Endothelial cell of hepatic sinusoid (primary cell): Measurements from ENCODE around the gene NSUN3.
"Not testable (repeated sequence)": the region's sequence is repeated elsewhere in the genome, so short reads cannot be mapped to it uniquely, and the experiment has no call there.

Experiments
- in situ Hi-C: cut with HindIII; loops from 2 replicates; pipeline ENCODE4 v1.10.0; 2017; ENCODE audit warnings: low sequenced_read_pairs

Gene NSUN3

DNA sequence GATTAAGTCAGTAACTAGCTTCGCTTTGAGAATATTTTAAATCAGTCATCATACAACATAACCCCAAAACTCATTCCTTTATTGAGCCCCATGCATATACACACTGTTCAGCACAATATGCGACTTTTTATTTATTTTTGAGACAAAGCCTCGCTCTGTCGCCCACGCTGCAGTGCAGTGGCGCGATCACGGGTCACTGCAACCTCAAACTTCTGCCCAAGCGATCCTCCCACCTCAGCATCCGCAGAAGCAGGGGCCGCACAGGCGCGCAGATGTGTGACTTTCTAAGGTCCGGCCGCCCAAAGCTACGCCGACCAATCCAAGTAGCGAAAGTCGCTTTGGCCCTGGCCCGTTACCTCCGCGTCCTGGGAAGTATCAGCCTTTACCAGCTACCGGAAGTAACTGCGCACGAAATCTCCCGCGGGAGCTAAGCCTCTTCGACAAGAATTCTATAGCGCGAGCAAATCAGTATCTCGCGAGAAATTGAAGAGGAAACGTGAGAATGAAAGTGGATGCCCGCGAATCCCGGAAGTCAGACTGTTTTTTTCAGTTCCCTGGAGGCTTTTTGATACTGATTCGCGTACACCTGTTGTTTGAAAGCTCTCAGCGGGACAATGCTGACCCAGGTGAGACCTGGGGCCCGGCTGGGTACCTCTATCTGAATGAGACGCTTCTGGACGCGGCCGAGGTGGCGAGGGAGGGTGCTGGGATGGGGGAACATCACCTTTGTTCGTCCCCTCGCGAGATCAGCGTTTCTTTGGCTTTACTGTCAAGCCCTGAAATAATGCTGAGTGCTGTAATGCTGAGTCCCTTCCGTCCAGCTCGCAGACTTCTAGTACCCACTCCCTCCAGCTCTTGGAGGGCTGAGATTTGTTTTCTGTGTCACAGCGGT lies at the start of gene NSUN3, which contains the start of gene DHFR2:
Gene NSUN3 (plus strand): TSS at position 549 of the 892 bp plus-strand sequence. CDS start 66 bp downstream, at position 615.
Gene DHFR2 (minus strand): TSS at position 404 of the 892 bp plus-strand sequence. CDS start 1,405 bp downstream, outside the sequence.
- in situ Hi-C loops, result no loop called here

DNA sequence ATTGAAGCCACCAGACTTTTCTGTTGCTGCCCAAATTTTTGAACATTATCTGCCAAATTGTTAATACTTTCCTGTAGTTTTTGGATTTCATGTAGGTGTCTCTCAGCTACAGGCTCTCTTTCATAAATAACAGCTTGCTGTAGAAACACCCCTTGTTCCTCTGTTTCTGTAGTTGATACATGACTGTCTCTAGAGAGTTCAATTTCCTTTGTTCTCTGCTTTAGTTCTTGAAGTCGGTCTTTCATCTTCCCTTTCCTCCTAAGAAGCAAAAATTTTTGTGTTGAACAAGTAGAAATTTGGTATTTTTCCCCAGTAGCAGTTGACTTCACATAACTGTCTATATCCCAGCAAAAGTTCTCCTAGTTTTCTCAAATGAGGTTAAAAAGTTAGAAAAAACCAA lies 47.8 kb upstream of the NSUN3 start:
- in situ Hi-C loops, result no loop called here

DNA sequence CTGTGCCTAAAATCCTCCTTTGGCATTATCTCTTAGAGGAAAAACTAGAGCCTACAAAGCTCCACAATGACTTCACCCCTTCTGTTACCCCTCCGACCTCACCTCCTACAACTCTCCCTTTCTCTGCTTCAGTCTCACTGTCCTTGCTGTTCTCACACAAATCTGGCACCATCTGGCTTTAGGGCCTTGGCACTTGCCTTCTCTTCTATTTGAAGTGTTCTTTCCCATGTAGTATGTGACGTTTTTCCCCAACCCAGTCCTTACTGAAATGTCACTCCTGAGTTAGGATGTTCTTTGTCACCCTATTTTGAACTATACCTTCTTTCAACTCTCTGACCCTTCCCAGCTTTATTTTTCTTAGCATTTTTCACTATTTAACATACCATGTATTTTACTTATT lies 43.2 kb upstream of the NSUN3 start:
- in situ Hi-C loops, result no loop called here

DNA sequence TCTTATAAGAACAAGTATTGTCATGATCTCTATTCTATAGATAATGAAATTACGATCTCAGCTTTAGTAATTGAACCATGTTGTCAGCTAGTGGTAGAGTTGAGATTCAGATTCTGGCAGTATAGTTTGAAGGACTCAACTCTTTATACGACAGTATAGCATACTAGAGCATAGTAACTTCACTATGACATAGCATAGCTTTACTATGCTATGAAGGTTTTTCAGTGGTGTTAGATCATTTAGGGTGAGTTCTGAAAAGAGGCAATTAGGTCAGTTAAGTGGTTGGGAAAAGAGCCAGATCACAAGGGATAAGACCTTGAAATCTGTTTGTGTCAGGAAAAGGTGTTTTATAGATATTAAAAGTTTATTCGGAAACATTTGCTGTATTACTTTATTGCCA lies 42.6 kb upstream of the NSUN3 start:
- in situ Hi-C loops, result no loop called here

DNA sequence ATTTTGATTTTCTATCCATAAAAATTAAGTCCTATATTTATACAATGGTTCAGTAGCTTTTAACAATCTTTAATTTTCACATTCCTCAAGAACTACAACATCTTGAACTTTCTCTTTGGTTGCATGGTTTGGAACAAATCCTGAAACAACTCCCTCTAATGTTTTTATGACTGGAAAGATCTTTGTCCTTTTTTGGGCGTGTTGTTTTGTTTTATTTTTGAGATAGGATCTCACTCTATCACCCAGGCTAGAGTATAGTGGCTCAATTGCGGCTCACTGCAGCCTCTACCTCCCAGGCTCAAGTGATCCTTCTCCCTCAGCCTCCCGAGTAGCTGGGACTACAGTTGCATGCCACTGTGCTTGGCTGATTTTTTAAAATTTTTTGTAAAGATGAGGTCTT lies 38.5 kb upstream of the NSUN3 start:
- in situ Hi-C loops, result no loop called here

DNA sequence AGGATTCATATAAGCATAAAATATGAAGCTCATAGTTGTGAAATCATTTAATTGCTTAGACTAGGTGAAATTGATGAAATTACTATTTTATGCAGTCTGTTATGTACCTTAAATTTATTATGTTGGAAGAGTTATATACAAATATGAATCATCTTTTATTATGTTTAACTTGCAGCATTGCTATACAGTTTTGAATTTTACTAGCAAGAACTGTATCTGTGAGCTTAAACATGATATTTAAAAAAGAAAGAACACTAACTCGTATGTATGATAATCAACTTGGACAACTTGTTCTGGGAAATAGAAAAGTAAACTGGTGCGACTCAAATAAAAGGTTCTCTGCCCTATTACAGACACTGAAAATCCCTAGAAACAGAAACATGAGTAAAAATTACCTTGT lies 36.2 kb upstream of the NSUN3 start:
- in situ Hi-C loops, result no loop called here

DNA sequence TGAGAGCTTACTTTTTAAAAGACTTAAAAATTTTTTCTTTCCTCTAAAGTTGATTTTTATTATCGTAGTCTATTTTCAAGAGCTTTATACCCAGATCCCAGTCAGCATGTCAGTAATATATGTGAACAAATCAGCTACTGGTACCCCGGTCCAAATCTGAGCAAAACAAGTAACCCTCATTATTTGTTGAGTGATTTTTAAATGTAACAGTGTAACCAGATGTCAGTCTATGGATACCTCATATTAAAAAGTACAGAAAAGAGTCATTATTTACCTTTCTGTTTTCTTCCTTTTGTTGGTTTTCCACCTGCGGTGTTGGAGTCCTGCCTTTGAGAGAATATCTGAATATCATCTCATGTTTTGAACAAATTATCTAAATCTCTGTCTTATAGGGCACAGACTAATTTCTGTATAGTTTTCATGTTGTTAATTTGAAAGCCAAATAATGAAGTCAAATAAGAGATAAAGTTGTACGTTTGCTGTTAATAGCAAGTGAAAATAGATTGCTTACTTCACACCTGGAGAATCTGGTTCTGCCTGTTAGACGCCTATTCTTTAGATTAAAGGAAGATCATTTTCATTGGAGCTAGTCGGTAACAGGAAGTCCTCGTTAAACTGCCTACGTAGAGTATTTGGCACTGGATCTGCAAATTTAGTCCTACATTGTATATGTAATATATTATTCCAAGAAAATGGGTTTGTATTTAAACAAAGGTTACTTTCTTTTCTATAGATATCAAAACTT lies 34.6 kb upstream of the NSUN3 start, which contains the start of gene STX19:
Gene STX19 (minus strand): TSS at position 505 of the 745 bp plus-strand sequence. CDS start 13,328 bp downstream, outside the sequence.
- in situ Hi-C loops, result no loop called here

DNA sequence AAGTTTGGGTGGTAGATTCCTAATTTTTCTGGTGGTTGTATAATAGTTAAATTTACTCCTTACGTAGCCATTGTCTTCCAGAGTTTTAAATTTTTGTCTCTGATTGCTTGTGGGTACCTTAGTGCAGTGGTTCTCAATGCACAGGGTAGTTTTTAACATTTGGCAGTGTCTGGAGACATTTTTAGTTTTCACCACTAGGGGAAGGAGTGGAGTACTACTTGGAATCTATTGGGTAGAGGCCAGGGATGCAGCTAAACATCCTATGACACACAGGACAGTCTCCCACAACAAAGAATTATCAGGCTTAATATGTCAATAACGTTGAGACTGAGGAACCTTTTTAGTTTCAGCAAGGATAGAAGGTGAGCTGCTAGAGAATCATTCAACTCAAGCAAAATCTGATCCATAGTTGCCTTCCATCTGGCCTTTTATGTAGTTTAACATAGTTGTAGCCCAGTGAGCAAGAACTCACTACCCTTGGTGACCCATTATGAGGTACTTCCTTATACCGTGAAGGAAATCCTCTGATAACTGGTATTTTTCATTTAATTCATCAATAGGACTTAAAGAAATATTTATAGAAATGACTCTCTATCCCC lies 25.9 kb upstream of the NSUN3 start:
- in situ Hi-C loops, result no loop called here

DNA sequence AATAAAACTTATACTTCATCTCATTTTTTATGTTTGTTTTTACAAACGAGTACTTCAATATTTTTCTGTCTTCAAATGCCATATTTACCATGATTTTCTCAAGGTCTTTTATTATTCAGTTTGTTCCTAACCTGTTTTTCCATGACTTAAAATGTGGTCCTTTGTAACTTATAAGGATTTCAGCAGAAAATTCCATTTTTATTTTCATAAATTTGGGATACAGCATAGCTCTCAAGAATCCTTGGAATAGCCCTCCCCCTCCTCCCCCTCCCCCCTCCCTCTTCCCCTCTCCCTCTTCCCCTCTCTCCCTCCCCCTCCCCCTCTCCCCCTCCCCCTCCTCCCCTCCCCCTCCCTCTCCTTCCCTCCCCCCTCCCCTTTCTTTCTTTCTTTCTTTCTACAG lies 19.6 kb upstream of the NSUN3 start:
- in situ Hi-C loops, result no loop called here

DNA sequence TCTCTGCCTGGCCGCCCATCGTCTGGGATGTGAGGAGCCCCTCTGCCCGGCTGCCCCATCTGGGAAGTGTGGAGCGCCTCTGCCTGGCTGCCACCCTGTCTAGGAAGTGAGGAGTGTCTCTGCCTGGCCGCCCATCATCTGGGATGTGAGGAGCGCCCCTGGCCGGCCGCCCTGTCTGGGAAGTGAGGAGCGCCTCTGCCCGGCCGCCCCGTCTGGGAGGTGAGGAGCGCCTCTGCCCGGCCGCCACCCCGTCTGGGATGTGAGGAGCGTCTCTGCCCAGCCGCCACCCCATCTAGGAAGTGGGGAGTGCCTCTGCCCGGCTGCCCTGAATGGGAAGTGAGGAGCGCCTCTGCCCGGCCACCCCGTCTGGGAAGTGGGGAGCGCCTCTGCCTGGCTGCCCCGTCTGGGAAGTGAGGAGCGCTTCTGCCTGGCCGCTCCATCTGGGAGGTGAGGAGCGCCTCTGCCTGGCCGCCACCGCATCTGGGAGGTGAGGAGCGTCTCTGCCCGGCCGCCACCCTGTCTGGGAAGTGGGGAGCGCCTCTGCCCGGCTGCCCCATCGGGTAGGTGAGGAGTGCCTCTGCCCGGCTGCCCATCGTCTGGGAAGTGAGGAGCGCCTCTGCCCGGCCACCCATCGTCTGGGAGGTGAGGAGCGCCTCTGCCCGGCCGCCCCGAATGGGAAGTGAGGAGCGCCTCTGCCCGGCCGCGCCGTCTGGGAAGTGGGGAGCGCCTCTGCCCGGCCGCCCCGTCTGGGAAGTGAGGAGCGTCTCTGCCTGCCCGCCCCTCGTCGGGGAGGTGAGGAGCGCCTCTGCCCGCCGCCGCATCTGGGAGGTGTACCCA lies 18.5 kb upstream of the NSUN3 start:
- in situ Hi-C loops, result not testable (repeated sequence)

DNA sequence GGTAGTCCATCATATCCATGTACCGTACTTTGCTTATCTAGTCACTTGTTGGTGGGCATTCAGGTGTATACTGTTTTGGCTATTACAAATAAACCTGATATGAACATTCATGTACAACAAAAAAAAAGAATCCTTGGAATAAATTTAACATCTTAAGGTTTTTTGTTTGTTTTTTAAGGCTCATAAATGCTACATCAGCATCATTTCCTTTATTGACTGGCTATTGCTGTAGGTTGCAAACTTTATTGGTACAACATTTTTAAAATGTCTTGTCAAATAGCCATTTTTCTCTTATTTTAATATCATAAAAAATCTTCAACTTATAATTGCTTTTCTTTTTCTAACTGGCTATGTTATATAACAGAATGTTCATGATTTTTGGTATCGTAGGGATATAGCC lies 16.3 kb upstream of the NSUN3 start:
- in situ Hi-C loops, result no loop called here

DNA sequence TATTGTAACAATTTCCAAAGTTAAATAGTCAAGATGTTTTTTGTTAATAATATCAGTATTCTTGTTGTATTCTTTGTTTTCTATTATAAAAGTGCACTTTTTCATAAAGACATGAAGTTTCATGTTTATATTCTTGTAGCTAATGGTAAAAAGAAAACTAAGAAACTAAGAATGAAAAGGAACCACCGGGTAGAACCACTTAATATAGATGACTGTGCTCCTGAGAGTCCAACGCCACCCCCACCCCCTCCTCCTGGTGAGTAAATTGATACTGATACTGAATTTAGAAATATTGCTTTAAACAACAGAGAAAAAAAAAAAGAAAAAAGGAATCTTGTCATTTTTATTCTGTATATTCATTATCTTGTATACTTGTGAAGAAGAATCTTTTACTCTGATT lies 13.6 kb upstream of the NSUN3 start:
- in situ Hi-C loops, result no loop called here

DNA sequence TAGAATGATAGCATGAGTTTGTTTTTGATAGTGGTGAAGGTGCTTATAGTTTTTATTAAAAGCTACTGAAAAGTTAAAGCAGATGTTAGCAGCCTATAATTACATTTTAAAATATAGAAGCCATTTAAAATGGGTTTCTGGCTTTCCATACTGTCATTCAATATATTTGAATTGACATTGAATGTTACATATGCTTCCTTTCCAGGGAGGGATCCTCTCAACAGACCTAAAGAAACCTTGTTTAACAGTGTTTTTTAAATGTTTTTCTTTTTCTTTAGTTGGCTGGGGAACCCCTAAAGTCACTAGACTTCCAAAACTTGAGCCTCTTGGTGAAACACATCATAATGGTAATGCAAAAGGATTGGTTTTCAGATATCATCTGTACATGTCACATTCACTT lies 12.3 kb upstream of the NSUN3 start:
- in situ Hi-C loops, result no loop called here

DNA sequence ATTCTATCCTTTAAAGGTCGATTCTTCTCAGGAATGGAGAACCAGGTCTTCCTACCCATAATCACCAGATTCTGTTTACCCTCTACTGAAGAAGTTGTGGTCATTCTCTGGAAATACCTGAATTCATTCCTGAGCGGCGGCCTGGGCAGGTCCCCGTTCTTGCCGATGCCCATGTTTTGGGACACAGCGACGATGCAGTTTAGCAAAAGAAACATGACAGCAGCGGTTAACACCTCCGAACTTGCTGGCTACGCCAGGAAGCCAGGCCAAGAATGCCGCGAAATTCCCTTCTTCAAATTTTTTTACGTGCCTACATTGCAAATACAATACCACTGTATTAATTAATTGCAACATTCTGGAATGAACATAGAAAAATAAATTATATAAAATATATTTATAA lies 1.6 kb upstream of the NSUN3 start:
- in situ Hi-C loops, result no loop called here

DNA sequence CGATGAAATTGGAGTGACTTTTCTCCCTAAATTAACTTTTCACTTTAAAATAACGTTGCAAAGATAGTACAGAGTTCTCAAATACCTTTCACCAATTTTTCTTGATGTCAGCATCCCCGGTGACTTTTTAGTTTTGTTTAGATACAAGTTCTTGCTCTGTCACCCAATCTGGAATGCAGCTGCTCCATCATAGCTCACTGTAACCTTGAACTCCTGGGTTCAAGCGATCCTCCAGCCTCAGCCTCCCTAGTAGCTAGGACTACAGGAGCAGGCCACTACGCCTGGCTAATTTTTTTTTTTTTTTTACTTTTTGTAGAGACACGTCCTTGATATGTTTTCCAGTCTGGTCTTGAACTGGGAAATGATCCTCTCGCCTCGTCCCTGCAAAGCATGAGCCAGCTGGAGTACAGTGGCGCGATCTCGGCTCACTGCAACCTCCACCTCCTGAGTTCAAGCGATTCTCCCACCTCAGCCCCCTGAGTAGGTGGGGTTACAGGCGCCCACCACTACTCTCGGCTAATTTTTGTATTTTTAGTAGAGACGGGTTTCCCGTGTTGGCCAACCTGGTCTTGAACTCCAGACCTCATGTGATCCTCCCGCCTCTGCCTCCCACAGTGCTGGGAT lies 747 bp downstream of the NSUN3 start:
- in situ Hi-C loops, result no loop called here

DNA sequence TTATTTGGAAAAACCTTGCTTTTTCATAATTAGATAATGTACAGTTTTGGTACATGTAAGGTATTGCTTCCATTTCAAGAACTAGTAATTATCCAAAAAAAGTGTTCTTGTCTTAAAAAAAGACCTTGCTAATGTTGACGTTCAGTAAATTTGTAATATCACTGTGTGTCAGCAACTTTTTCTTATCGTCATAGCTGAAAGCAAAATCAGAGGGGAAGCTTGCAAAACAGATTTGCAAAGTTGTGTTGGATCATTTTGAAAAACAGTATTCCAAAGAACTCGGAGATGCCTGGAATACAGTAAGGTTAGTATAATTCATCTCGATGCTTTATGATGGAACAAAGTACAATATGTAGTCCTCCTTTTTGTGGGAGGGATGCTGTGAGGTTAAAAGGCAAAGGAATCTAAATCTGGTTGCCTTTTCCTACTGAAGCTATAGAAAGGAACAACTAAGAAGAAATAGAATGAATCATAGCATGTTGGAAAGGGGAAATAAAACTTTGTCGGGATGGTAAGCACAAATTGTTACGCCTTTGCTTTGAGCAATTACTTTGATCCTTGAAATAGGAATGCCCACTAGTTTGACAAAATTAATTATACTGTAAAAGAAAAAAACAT lies 1.5 kb downstream of the NSUN3 start:
- in situ Hi-C loops, result no loop called here

DNA sequence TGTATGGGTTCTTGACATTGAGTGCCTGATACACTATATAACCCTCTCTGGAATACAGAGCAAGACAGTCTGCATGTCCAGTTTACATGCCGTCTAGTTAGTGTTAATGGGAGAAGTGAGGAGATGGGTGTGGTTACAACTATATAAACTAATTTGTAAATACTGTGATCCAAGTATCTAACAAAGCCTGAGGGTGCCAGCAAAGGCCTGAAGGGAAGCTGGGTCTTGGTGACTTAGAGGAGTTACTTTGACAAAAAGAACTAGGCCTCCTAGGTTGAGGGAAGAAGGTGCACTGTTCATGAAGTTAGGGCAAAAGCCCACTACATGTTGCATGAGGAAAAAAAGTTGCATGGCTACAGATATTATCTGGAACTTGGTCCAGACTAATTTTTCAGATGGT lies 2.3 kb downstream of the NSUN3 start:
- in situ Hi-C loops, result no loop called here

DNA sequence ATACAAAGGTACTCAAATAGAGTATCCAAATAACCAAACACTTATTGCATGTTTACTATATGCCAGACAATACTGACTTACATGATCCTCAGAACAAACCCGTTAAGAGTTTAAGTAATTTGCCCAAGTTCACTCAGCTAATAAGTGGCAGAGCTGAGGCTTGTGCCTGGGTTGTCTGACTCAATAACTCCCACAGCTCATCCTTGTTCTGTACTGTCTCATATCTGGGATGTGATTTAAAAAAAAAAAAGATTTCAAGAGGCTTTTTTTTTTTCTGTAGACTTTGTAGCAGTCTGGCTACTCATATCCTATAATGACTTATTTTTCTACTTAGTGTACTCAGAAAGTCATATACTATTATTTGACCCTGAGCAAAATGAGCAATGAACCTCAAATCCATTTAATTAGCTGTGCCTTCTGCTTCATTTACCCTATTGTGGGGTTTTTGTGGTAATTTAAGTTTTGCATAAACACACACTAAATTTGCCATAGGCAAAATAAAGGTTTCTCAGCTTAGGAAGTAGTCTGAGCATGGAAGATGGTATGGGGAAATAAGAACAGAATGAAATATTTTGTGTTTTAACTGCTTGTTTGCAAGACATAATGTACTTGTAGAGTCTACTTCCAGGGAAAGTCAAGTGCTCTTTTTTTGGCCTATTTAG lies 3.1 kb downstream of the NSUN3 start:
- in situ Hi-C loops, result no loop called here
